IPS DF 4.7 (cell line): Measurements from ENCODE around the gene ZNF132.
"Not testable (repeated sequence)": the region's sequence is repeated elsewhere in the genome, so short reads cannot be mapped to it uniquely, and the experiment has no call there.

Experiments used
- DNase-seq: peaks from one replicate; pipeline ENCODE4 v3.0.0-alpha.2; 2013; ENCODE audit warnings: low spot score; ENCODE audit errors: extremely low read depth

Gene ZNF132

GRCh38 chr19:58468216-58468839 is 28.4 kb upstream of the ZNF132 start:
- no peak for DNase-seq

DNA sequence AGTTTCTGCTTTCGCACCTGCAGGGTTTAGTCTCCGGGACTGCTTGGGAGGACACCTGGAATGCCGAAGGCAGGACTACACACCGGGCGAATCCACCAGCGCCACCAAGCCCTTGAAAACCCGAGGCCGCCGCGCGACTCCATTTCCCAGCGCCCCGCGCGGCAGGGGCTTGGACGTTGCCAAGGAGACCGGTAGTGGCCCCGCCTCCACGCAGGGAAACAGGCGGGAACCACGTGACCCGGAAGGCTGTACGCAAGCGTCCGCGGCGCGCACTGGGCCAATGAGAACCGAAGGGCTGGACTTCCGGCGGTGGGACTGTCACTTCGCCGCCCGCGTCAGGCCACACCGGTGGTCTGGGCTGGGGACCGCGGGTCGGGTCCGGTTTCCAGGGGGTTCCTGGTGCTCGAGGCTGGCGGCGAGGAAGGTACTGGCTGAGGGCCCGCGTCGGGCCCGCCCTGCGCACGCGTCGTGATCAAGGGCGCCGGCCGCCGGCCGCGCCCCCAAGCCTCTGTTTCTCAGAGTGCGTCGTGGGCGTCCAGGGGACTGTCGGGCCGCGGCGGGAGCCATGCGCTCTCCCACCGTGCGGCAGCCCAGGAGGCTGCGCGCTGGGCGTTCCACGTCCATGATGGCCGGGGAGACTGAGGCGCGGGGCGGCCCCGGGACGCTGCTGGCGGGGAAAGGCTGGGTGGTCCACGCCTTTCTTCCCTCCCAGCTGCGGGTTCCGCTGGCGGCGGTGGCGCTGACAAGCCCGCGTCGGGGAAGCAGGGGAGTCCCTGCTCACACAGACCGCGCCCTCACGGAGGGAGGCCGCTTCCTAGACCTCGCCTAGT is 27.0 kb upstream of the ZNF132 start, which contains the start of gene ZNF324:
Gene ZNF324 (plus strand): TSS at position 321 of the 830 bp plus-strand sequence. CDS start 2,106 bp downstream, outside the sequence.
- peak; percentile 89 for DNase-seq

DNA sequence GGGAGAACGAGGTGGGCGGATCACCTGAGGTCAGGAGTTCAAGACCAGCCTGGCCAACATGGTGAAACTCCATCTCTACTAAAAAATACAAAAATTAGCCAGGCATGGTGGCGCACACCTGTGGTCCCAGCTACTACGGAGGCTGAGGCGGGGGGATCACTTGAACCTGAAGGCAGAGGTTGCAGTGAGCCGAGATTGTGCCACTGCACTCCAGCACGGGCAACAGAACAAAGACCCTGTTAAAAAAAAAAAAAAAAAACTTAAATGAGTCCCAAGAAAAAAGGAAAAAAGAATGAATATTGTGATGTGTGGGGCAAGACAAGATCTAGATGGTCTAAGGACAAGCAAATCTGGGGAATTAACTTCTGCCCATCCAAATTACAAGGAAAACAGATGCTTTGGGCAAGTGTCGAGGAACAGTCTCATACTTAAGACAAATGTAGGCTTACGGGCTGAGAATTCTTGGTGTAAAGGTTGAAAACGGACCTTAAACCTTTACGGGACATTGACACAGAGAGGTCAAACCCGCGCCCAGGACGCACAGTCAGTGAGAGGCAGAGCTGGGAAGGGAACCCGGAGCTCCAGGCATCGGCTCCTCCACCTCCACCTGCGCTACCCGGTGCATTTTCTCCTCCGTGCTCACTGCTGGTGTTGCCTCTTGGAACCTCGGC is 26.3 kb upstream of the ZNF132 start:
- no peak for DNase-seq

DNA sequence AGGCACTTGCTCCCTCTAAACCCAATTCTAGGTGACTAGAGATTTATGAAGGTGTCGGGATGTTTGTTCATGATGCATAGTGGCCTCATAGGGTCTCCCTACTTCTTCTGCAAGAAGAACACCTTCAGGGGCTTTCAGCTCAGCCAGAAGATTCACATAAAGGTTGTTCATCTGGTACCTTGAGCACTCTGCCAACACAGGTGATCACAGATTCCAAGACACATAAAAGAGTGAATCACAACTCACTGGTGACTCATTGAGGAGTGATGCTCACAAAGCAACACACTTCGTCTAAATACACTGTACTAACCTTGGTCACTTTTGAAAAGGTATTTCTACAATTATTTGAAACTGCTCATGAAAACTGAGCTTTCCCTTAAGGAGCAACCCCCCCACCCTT is 20.1 kb upstream of the ZNF132 start:
- no peak for DNase-seq

DNA sequence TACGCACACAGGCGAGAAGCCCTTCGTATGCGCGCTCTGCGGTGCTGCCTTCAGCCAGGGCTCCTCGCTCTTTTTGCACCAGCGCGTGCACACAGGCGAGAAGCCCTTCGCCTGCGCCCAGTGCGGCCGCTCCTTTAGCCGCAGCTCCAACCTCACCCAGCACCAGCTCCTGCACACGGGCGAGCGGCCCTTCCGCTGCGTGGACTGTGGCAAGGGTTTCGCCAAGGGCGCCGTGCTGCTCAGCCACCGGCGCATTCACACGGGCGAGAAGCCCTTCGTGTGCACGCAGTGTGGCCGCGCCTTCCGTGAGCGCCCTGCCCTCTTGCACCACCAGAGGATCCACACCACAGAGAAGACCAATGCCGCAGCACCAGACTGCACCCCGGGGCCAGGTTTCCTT is 16.2 kb upstream of the ZNF132 start:
- no peak for DNase-seq

DNA sequence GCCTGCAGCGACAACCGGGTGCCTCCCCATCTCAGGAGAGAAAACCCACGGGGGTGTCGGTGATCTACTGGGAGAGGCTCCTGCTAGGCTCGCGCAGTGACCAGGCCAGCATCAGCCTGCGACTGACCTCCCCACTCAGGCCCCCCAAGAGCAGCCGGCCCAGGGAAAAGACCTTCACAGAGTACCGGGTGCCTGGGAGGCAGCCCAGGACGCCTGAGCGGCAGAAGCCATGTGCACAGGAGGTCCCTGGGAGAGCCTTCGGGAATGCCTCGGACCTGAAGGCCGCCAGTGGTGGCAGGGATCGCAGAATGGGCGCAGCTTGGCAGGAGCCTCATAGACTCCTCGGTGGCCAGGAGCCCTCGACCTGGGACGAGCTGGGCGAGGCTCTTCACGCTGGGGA is 15.4 kb upstream of the ZNF132 start:
- DNase-seq = no peak

GRCh38 chr19:58453743-58454142 is 13.8 kb upstream of the ZNF132 start:
- no peak for DNase-seq

- peak; percentile 76 for DNase-seq
Observed at GRCh38 chr19:58451358-58452101, 11.6 kb upstream of the ZNF132 start, which contains the start of gene ZNF324B. Gene ZNF324B, plus strand, starts transcription at chr19:58451622. Its CDS starts 2,080 bp downstream, at chr19:58453702.

DNA sequence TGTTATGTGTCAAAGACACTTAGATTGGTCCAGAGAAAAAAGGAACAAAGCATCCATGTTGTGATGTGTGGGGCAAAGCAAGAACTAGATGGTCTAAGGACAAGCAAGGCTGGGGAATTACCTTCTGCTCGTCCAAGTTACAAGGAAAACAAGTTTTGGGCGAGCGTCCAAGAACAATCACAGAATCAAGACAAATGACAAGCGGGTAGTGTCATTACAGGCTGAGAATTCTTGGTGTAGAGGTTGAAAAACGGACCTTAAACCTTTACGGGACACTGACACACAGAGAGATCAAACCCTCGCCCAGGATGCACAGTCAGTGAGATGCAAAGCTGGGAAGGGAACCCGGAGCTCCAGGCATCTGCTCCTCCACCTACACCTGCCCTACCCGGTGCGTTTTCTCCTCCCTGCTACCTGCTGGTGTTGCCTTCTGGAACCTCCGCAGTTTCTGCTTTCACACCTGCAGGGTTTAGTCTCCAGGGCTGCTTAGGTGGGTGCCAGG is 11.0 kb upstream of the ZNF132 start:
- no peak for DNase-seq

GRCh38 chr19:58449980-58450379 is 10.0 kb upstream of the ZNF132 start:
- not testable (repeated sequence) for DNase-seq

- DNase-seq = not testable (repeated sequence)
Observed at GRCh38 chr19:58448860-58449259, 8.9 kb upstream of the ZNF132 start.

DNA sequence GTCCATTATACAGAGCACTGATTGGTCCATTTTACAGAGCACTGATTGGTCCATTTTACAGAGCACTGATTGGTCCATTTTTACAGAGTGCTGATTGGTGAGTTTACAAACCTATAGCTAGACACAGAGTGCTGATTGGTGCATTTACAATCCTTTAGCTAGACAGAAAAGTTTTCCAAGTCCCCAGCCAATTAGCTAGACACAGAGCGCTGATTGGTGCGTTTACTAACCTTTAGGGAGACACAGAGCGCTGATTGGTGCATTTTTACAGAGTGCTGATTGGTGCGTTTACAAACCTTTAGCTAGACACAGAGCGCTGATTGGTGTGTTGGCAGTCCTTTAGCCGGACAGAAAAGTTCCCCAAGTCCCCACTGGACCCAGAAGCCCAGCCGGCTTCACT is 3.0 kb upstream of the ZNF132 start:
- not testable (repeated sequence) for DNase-seq

DNA sequence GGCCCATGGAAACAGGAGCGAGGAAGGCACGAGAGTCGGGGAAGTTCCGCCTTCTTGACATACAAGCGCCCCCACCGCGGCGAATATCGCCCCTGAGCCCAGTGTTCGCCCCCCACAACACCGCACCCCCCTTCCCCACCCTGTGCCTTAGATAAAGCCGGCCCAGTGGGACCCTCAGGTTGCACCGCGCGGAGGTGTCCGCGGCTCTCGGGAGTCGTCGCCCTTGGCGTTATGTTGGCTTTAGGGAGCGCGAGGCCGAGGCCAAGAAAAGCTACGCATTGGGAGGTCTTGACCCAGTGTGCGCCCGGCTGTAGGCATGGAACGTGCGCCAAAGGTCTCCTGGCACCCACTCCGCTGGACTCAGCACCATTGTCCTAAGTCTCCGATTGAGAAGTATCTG is 603 bp upstream of the ZNF132 start:
- no peak for DNase-seq

DNA sequence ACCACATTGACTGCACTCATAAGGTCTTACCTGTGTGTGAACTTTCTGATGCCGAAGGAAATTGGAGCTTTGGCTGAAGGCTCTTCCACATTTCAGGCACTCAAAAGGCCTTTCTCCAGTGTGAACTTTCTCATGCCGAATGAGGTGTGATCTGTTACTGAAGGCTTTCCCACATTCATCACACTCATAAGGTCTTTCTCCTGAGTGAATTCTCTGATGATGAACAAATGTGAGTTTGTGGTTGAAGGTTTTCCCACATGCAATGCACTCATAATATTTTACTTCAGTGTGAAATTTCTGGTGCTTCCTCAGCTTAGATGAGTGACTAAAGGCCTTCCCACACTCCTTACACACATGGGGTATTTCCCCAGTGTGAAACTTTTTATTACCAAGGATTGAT is 5.7 kb downstream of the ZNF132 start:
- no peak for DNase-seq

- DNase-seq = no peak
Observed at GRCh38 chr19:58429745-58430144, 10.2 kb downstream of the ZNF132 start.

- DNase-seq = no peak
Observed at GRCh38 chr19:58428617-58429016, 11.3 kb downstream of the ZNF132 start.

- DNase-seq = no peak
Observed at GRCh38 chr19:58417071-58417470, 22.9 kb downstream of the ZNF132 start.

GRCh38 chr19:58416604-58417003 is 23.3 kb downstream of the ZNF132 start:
- DNase-seq = no peak

GRCh38 chr19:58409010-58409790 is 30.8 kb downstream of the ZNF132 start:
- no peak for DNase-seq
